Measurements from ENCODE around the gene CD33. TPM values are rescaled to one million over a fixed set of nuclear protein-coding genes. Genes with fewer than 3 reads are reported as not detected.

The CD33 gene
- polyA plus RNA-seq, 3 donors from 2014 or later: 3.5 to 17.4 (median 10.3) TPM

Other genes with a start within 250 kb of the CD33 start
- gene KLK7, start 241.2 kb upstream of the CD33 start, polyA plus RNA-seq: not detected
- gene KLK8, start 223.5 kb upstream of the CD33 start, polyA plus RNA-seq: not detected
- gene KLK10, start 205.4 kb upstream of the CD33 start, polyA plus RNA-seq: not detected
- not detected for gene KLK11, start 198.5 kb upstream of the CD33 start, polyA plus RNA-seq
- not detected for gene KLK12, start 190.1 kb upstream of the CD33 start, polyA plus RNA-seq
- not detected for gene KLK13, start 160.0 kb upstream of the CD33 start, polyA plus RNA-seq
- not detected for gene KLK14, start 142.2 kb upstream of the CD33 start, polyA plus RNA-seq
- 1 to 10 TPM; 2.0 to 5.6 (median 5.0) TPM for gene CTU1, start 116.7 kb upstream of the CD33 start, polyA plus RNA-seq
- gene SIGLEC9, start 100.2 kb upstream of the CD33 start, polyA plus RNA-seq: 10 to 100 TPM in 2 of 3 donors, 1 to 10 TPM in 1; 6.2 to 16.8 (median 11.3) TPM
- gene SIGLEC7, start 82.8 kb upstream of the CD33 start, polyA plus RNA-seq: 100 to 1,000 TPM; 108 to 213 (median 129) TPM
- not detected for gene SIGLECL1, start 26.0 kb downstream of the CD33 start, polyA plus RNA-seq
- not detected for gene IGLON5, start 86.6 kb downstream of the CD33 start, polyA plus RNA-seq
- gene VSIG10L, start 117.1 kb downstream of the CD33 start, polyA plus RNA-seq: under 1 TPM in 1 of 3 donors, not detected in 2; 0.38 TPM
- 10 to 100 TPM; 49.9 to 74.4 (median 69.3) TPM for gene ETFB, start 141.3 kb downstream of the CD33 start, polyA plus RNA-seq
- gene CLDND2, start 143.9 kb downstream of the CD33 start, polyA plus RNA-seq: under 1 TPM in 1 of 3 donors, not detected in 2; 0.83 TPM
- gene NKG7, start 147.6 kb downstream of the CD33 start, polyA plus RNA-seq: 1,000 to 10,000 TPM; 7,925 to 8,923 (median 8,385) TPM
- gene LIM2, start 162.9 kb downstream of the CD33 start, polyA plus RNA-seq: 10 to 100 TPM; 19.2 to 40.0 (median 37.9) TPM
- gene C19orf84, start 165.5 kb downstream of the CD33 start, polyA plus RNA-seq: 1 to 10 TPM in 2 of 3 donors, not detected in 1; 1.7 to 3.8 TPM
- 1 to 10 TPM in 1 of 3 donors, under 1 TPM in 2; 0.09 to 1.8 (median 0.39) TPM for gene SIGLEC10, start 192.6 kb downstream of the CD33 start, polyA plus RNA-seq
- not detected for gene SIGLEC8, start 233.4 kb downstream of the CD33 start, polyA plus RNA-seq